H1 (cell line): Measurements from ENCODE around the gene CORO7. TPM values are rescaled to one million over a fixed set of nuclear protein-coding genes. Genes with fewer than 3 reads are reported as not detected.
A peak's percentile ranks its signal among the peaks of the same experiment; 100 is the strongest.

Experiments used
- CTCF ChIA-PET: fragments of 300-600 bp; sonication (Branson Sonifier 250); formaldehyde crosslinking; loops from one replicate; lab custom pipeline; 2021; ENCODE audit not compliant: partially characterized antibody; lab: Charles Lee
- POLR2A ChIA-PET: fragments of 300-600 bp; sonication (Branson Sonifier 250); formaldehyde crosslinking; loops from one replicate; lab custom pipeline; 2021; ENCODE audit warnings: inconsistent platforms; ENCODE audit not compliant: partially characterized antibody; lab: Charles Lee
- DNase-seq, 2 experiments: peaks; one replicate each; pipeline versions ENCODE4 v3.0.0 to v3.0.0-alpha.2; 2010 to 2022; ENCODE audit warnings: low spot score in 2 of 2, low read depth in 1 of 2, mixed read lengths in 1 of 2
- FAIRE-seq: peaks from 2 replicates; lab custom pipeline; 2011; peaks lifted over from hg19 to GRCh38; lab: Jason Lieb, UNC
- H2AFZ ChIP-seq: 2 replicates; pipeline ENCODE4 v1.8.1; 2012; ENCODE audit warnings: low read length, inconsistent platforms
- H2AK5ac ChIP-seq: 2 replicates; pipeline ENCODE4 v1.6.1; 2013; ENCODE audit warnings: low read depth, low read length
- H2BK120ac ChIP-seq: replicated peaks from 2 replicates; pipeline ENCODE3; 2013; ENCODE audit warnings: low read depth, low read length, inconsistent platforms
- H2BK12ac ChIP-seq: 2 replicates; pipeline ENCODE4 v1.6.1; 2013; ENCODE audit warnings: low read depth, low read length
- H2BK15ac ChIP-seq: 2 replicates; pipeline ENCODE4 v1.6.1; 2013; ENCODE audit warnings: low read length
- H2BK20ac ChIP-seq: 2 replicates; pipeline ENCODE4 v1.6.1; 2013; ENCODE audit warnings: low read length
- H2BK5ac ChIP-seq: 2 replicates; pipeline ENCODE4 v1.6.1; 2013; ENCODE audit warnings: low read depth, low read length
- H3K14ac ChIP-seq: 2 replicates; pipeline ENCODE4 v1.6.1; 2013; ENCODE audit warnings: inconsistent platforms; ENCODE audit not compliant: insufficient read length
- H3K18ac ChIP-seq: 2 replicates; pipeline ENCODE4 v1.6.1; 2013; ENCODE audit warnings: low read length; ENCODE audit errors: extremely low read depth
- H3K23ac ChIP-seq: 2 replicates; pipeline ENCODE4 v1.6.1; 2013; ENCODE audit warnings: inconsistent platforms; ENCODE audit not compliant: insufficient read length
- H3K23me2 ChIP-seq: 2 replicates; pipeline ENCODE4 v1.6.1; 2013; ENCODE audit warnings: low read depth, low read length
- H3K27ac ChIP-seq: 2 replicates; pipeline ENCODE4 v1.6.1; 2011; ENCODE audit warnings: low read depth, low read length, inconsistent platforms
- H3K27me3 ChIP-seq, 4 experiments: replicated peaks in 1 of 4; 1 replicate in 1 of 4; 2 replicates in 3 of 4; pipeline versions ENCODE4 v1.6.1 to v1.8.1; 2011 to 2013; ENCODE audit warnings: low read length in 3 of 4, mild to moderate bottlenecking in 3 of 4, inconsistent platforms in 2 of 4, mixed read lengths in 2 of 4, moderate library complexity in 1 of 4; ENCODE audit not compliant: control insufficient read depth in 3 of 4, insufficient read depth in 3 of 4; ENCODE audit errors: extremely low read depth in 1 of 4
- H3K36me3 ChIP-seq, 4 experiments: 2 replicates each; pipeline versions ENCODE4 v1.6.1 to v1.8.1; 2011 to 2013; ENCODE audit warnings: mild to moderate bottlenecking in 4 of 4, low read length in 3 of 4, moderate library complexity in 2 of 4, control low read depth in 1 of 4, inconsistent platforms in 1 of 4; ENCODE audit not compliant: insufficient read depth in 4 of 4, control insufficient read depth in 2 of 4
- H3K4ac ChIP-seq: replicated peaks from 2 replicates; pipeline ENCODE3; 2013; ENCODE audit warnings: low read length, low read depth, mixed read lengths, inconsistent platforms; ENCODE audit not compliant: insufficient read length
- H3K4me1 ChIP-seq, 4 experiments: replicated peaks in 1 of 4; 1 replicate in 1 of 4; 2 replicates in 3 of 4; pipeline versions ENCODE4 v1.6.1 to v1.8.1; 2011 to 2013; ENCODE audit warnings: low read length in 3 of 4, inconsistent platforms in 2 of 4, mixed read lengths in 1 of 4; ENCODE audit not compliant: insufficient read depth in 4 of 4, control insufficient read depth in 3 of 4
- H3K4me2 ChIP-seq, 2 experiments: 2 replicates each; pipeline versions ENCODE4 v1.6.1 to v1.8.1; 2011 to 2013; ENCODE audit warnings: low read depth in 2 of 2, low read length in 2 of 2, control low read depth in 1 of 2, inconsistent platforms in 1 of 2, mild to moderate bottlenecking in 1 of 2; ENCODE audit not compliant: insufficient read depth in 1 of 2
- H3K4me3 ChIP-seq, 4 experiments: fragments of 200-600, 300-600 bp in 1 of 4; sonication (generic), shearing (Covaris generic), sonication (Bioruptor Twin) in 1 of 4; 2 replicates each; pipeline versions ENCODE4 v1.5.1 to v1.8.1; 2011 to 2016; ENCODE audit warnings: low read length in 4 of 4, low read depth in 3 of 4, control low read depth in 2 of 4, inconsistent platforms in 2 of 4, mild to moderate bottlenecking in 2 of 4, mixed read lengths in 1 of 4, moderate library complexity in 1 of 4; ENCODE audit not compliant: insufficient read depth in 2 of 4; ENCODE audit errors: extremely low read depth in 1 of 4
- H3K56ac ChIP-seq: replicated peaks from 2 replicates; pipeline ENCODE3; 2013; ENCODE audit warnings: low read depth, mild to moderate bottlenecking, mixed read lengths, low read length, inconsistent platforms; ENCODE audit not compliant: insufficient read length
- H3K79me1 ChIP-seq: 2 replicates; pipeline ENCODE4 v1.6.1; 2013; ENCODE audit warnings: low read depth, low read length, control low read depth
- H3K79me2 ChIP-seq, 2 experiments: 2 replicates each; pipeline versions ENCODE4 v1.6.1 to v1.8.1; 2012 to 2013; ENCODE audit warnings: low read length in 2 of 2, mild to moderate bottlenecking in 2 of 2, inconsistent platforms in 1 of 2; ENCODE audit not compliant: insufficient read depth in 2 of 2, control insufficient read depth in 1 of 2
- H3K9ac ChIP-seq, 4 experiments: replicated peaks in 1 of 4; 1 replicate in 1 of 4; 2 replicates in 3 of 4; pipeline versions ENCODE4 v1.6.1 to v1.8.1; 2011 to 2013; ENCODE audit warnings: low read depth in 3 of 4, low read length in 3 of 4, control low read depth in 2 of 4, mild to moderate bottlenecking in 2 of 4, moderate library complexity in 2 of 4, inconsistent platforms in 1 of 4; ENCODE audit errors: extremely low read depth in 1 of 4
- H3K9me3 ChIP-seq, 2 experiments: 2 replicates each; pipeline versions ENCODE4 v1.6.1 to v1.8.1; 2012 to 2013; ENCODE audit warnings: mild to moderate bottlenecking in 2 of 2, moderate library complexity in 2 of 2, control low read depth in 1 of 2, inconsistent platforms in 1 of 2, low read depth in 1 of 2, low read length in 1 of 2, mixed read lengths in 1 of 2; ENCODE audit not compliant: insufficient read depth in 2 of 2
- H4K20me1 ChIP-seq, 2 experiments: replicated peaks in 1 of 2; 2 replicates each; pipeline versions ENCODE3 to v1.8.1; 2011 to 2013; ENCODE audit warnings: inconsistent platforms in 2 of 2, low read length in 2 of 2, mild to moderate bottlenecking in 1 of 2; ENCODE audit not compliant: insufficient read depth in 2 of 2, control insufficient read depth in 1 of 2
- H4K5ac ChIP-seq: 2 replicates; pipeline ENCODE4 v1.6.1; 2013; ENCODE audit warnings: low read length, low read depth, mixed read lengths, inconsistent platforms; ENCODE audit not compliant: insufficient read length
- H4K8ac ChIP-seq: 2 replicates; pipeline ENCODE4 v1.8.0; 2013; ENCODE audit warnings: mild to moderate bottlenecking, moderate library complexity, low read length, inconsistent platforms; ENCODE audit not compliant: insufficient read depth; ENCODE audit errors: extremely low read depth
- H4K91ac ChIP-seq: replicated peaks from 2 replicates; pipeline ENCODE3; 2013; ENCODE audit warnings: low read length, mixed read lengths, inconsistent platforms; ENCODE audit not compliant: insufficient read length
- CBX5 ChIP-seq: fragments of 300-800, 300-1000 bp; sonication (generic); IDR thresholded peaks from 2 replicates; pipeline ENCODE4 v1.7.1; 2016; ENCODE audit warnings: antibody characterized with exemption, low read length, low read depth
- CEBPB ChIP-seq: IDR thresholded peaks from 2 replicates; pipeline ENCODE4 v1.6.1; 2012; ENCODE audit warnings: low read depth, low read length
- CTBP2 ChIP-seq: IDR thresholded peaks from 2 replicates; pipeline ENCODE4 v1.7.0; 2011; ENCODE audit warnings: borderline replicate concordance, mild to moderate bottlenecking, moderate library complexity, mixed read lengths, low read length; ENCODE audit not compliant: insufficient read depth, insufficient read length
- EZH2 ChIP-seq: fragments of 200-600 bp; sonication (generic); IDR thresholded peaks from 2 replicates; pipeline ENCODE4 v1.7.1; 2012; ENCODE audit warnings: low read depth, mild to moderate bottlenecking, moderate library complexity, low read length, inconsistent platforms; ENCODE audit not compliant: severe bottlenecking
- HDAC6 ChIP-seq: IDR thresholded peaks from one replicate; pipeline ENCODE4 v1.7.1; 2012; ENCODE audit warnings: low read depth, mild to moderate bottlenecking, inconsistent platforms, low read length, moderate library complexity
- POU5F1 ChIP-seq: IDR thresholded peaks from 2 replicates; pipeline ENCODE4 v1.6.1; 2011; ENCODE audit warnings: low read depth, mild to moderate bottlenecking, low read length, moderate library complexity
- RBBP5 ChIP-seq: IDR thresholded peaks from 2 replicates; pipeline ENCODE4 v1.7.1; 2012; ENCODE audit warnings: low read depth, mild to moderate bottlenecking, inconsistent platforms, low read length, moderate library complexity, borderline replicate concordance
- RNF2 ChIP-seq: fragments of 200-900, 300-1000 bp; sonication (generic); IDR thresholded peaks from 2 replicates; pipeline ENCODE4 v1.7.1; 2016; ENCODE audit warnings: borderline replicate concordance, low read depth, mild to moderate bottlenecking, antibody characterized with exemption, low read length; ENCODE audit not compliant: poor library complexity, severe bottlenecking; ENCODE audit errors: missing control alignments
- RXRA ChIP-seq: IDR thresholded peaks from 2 replicates; pipeline ENCODE4 v1.6.1; 2011; ENCODE audit warnings: low read depth, mild to moderate bottlenecking, low read length, moderate library complexity; ENCODE audit not compliant: insufficient read depth
- SP1 ChIP-seq: IDR thresholded peaks from 2 replicates; pipeline ENCODE4 v1.6.1; 2011; ENCODE audit warnings: low read depth, low read length
- TCF12 ChIP-seq: IDR thresholded peaks from 2 replicates; pipeline ENCODE4 v1.6.1; 2011; ENCODE audit warnings: low read depth, mild to moderate bottlenecking, low read length
- TEAD4 ChIP-seq: IDR thresholded peaks from 2 replicates; pipeline ENCODE4 v1.6.1; 2012; ENCODE audit warnings: low read depth, low read length, inconsistent platforms, mixed read lengths
- WGBS, 2 experiments: shearing (Covaris generic) in 1 of 2; methylation state at CpG; one replicate each; pipeline versions ENCODE4 v1.1.6 to v1.1.7; 2013 to 2015; ENCODE audit warnings: low lambda C conversion rate in 2 of 2, mixed read lengths in 2 of 2, inconsistent platforms in 1 of 2, low coverage in 1 of 2, missing lambda C conversion rate in 1 of 2; ENCODE audit not compliant: insufficient replicate concordance in 2 of 2, insufficient coverage in 1 of 2, insufficient read length in 1 of 2; ENCODE audit errors: extremely low coverage in 1 of 2, missing lambda C conversion rate in 1 of 2; 5-methylcytosine and 5-hydroxymethylcytosine counted together
- polyA plus RNA-seq, 7 experiments: library from polyadenylated mRNA; depleted of rRNA in 3 of 7; stranded (reverse) in 5 of 7; unstranded in 2 of 7; fragments of >200 nt in 5 of 7; fragments of 200-250 nt in 2 of 7; gene quantifications; 1 replicate in 5 of 7; 2 replicates in 1 of 7; 4 replicates in 1 of 7; pipeline versions ENCODE4 v1.2.1 to v1.2.3, GENCODE V29; 2011 to 2013; ENCODE audit warnings: missing spikeins in 2 of 7, mixed read lengths in 2 of 7
- total RNA-seq: library from RNA; stranded (reverse); fragmentation: NEBNext Ultra II Directional; extraction: Animal tissue kit (Norgen Biotek cat#: 25700); gene quantifications from 2 replicates; pipeline ENCODE4 v1.2.1, GENCODE V29; 2021

CORO7 gene
- total and polyA plus RNA-seq, 2 of the 8 experiments (the other 6 are each of a cell fraction or from before 2014, with no cell fraction given): 25.2 to 29.8 TPM

- H3K79me1 ChIP-seq: no peaks in the 10 kb centered on the region
- H2AFZ ChIP-seq: no peak overlapping the region
- no peak overlapping the region for H2BK20ac ChIP-seq
- H3K27ac ChIP-seq: no peak overlapping the region
- FAIRE-seq (no peak), DNase-seq (no peak)
- no peak overlapping the region for H2BK120ac ChIP-seq
- no peak overlapping the region for H3K4me3 ChIP-seq
- no peak overlapping the region for H3K4me2 ChIP-seq
- CTCF ChIA-PET: interaction anchor here (0.6 to 24.8 kb wide), 8 partner anchors 9 to 256 kb away, joined by 3 to 659 read pairs (median 4); no protein-coding TSS in a partner anchor
- H3K4me1 ChIP-seq: peaks cover 0 to 21% (median 17%) of the 10 kb centered on the region in 4 experiments; a peak in 6 of 7 replicates
- no peak overlapping the region for H3K23ac ChIP-seq
- H3K79me2 ChIP-seq: no peaks in the 10 kb centered on the region
- H3K27me3 ChIP-seq: no peaks in the 10 kb centered on the region
- H3K56ac ChIP-seq: no peak overlapping the region
- H3K23me2 ChIP-seq: no peaks in the 10 kb centered on the region
- peaks cover 0 to 18% (median 2%) of the 10 kb centered on the region in 4 experiments; a peak in 4 of 8 replicates for H3K36me3 ChIP-seq
- POLR2A ChIA-PET: interaction anchor here (1.6 to 11.9 kb wide), 2 partner anchors 8 to 10 kb away, joined by 3 to 223 read pairs; no protein-coding TSS in a partner anchor
- H2AK5ac ChIP-seq: no peak overlapping the region; the same call in 1 of the 2 replicates
- no peak overlapping the region for H3K4ac ChIP-seq
- no peak overlapping the region for H4K8ac ChIP-seq
- no peak overlapping the region for H3K9ac ChIP-seq
- no peaks in the 10 kb centered on the region for H3K9me3 ChIP-seq
- no peak overlapping the region for H4K91ac ChIP-seq
- 93% methylated on average over 14 of the region's 20 CpGs; no CpG with 5 or more reads in 1 of the 2 experiments for WGBS, 2 experiments
- no peak overlapping the region for H2BK12ac ChIP-seq
- peak overlapping the region; percentile 66; the same call in 1 of the 2 replicates for H2BK5ac ChIP-seq
- H3K18ac ChIP-seq: peak overlapping the region; percentile 48; the same call in 1 of the 2 replicates
- 0 out of 2 replicates have a peak overlapping the region, but pooled peaks have one; percentile 29 for H2BK15ac ChIP-seq
- H3K14ac ChIP-seq: no peak overlapping the region
- peaks cover 3 to 15% of the 10 kb centered on the region in 2 experiments for H4K20me1 ChIP-seq
- no peak overlapping the region for H4K5ac ChIP-seq
- TF ChIP-seq TEAD4 (no peak), TCF12 (no peak), CEBPB (no peak), HDAC6 (no peak), POU5F1 (no peak), RXRA (no peak), EZH2 (no peak), SP1 (no peak), CBX5 (no peak), CTBP2 (no peak), RNF2 (no peak), RBBP5 (no peak)
Observed at GRCh38 chr16:4385066-4385788, 31.2 kb downstream of the CORO7 start.
